Endodermal cell (in vitro differentiated cells): ENCODE results near the gene CLMP. TPM values are rescaled to one million over a fixed set of nuclear protein-coding genes. Genes with fewer than 3 reads are reported as not detected.

ENCODE experiments used
- DNase-seq: peaks from one replicate; pipeline ENCODE4 v3.0.0-alpha.2; 2017
- H3K27ac ChIP-seq: 2 replicates; pipeline ENCODE4 v1.5.1; 2013; ENCODE audit warnings: mild to moderate bottlenecking, low read depth, low read length, moderate library complexity
- H3K27me3 ChIP-seq: 2 replicates; pipeline ENCODE4 v1.6.1; 2013; ENCODE audit warnings: mild to moderate bottlenecking, low read length, moderate library complexity; ENCODE audit not compliant: insufficient read depth, control insufficient read depth, poor library complexity, severe bottlenecking
- H3K36me3 ChIP-seq: 2 replicates; pipeline ENCODE4 v1.7.0; 2013; ENCODE audit warnings: mild to moderate bottlenecking, low read length, moderate library complexity; ENCODE audit not compliant: control insufficient read depth, insufficient read depth
- H3K4me1 ChIP-seq: one replicate; pipeline ENCODE4 v1.7.0; 2013; ENCODE audit warnings: low read length; ENCODE audit not compliant: control insufficient read depth, insufficient read depth
- H3K4me3 ChIP-seq: 2 replicates; pipeline ENCODE4 v1.5.1; 2013; ENCODE audit warnings: mild to moderate bottlenecking, low read length, moderate library complexity
- H3K9ac ChIP-seq: 2 replicates; pipeline ENCODE4 v1.6.1; 2013; ENCODE audit warnings: mild to moderate bottlenecking, low read length, moderate library complexity; ENCODE audit not compliant: poor library complexity, severe bottlenecking; ENCODE audit errors: extremely low read depth
- H3K9me3 ChIP-seq: 2 replicates; pipeline ENCODE4 v1.6.1; 2013; ENCODE audit warnings: mild to moderate bottlenecking, low read length, moderate library complexity; ENCODE audit not compliant: control insufficient read depth
- H3K27ac Mint-ChIP-seq: 2 replicates; pipeline ENCODE4 v1.8.0; 2020; ENCODE audit warnings: mixed read lengths
- H3K27me3 Mint-ChIP-seq: 2 replicates; pipeline ENCODE4 v1.8.0; 2021; ENCODE audit warnings: mild to moderate bottlenecking, mixed read lengths; ENCODE audit not compliant: insufficient read depth
- H3K36me3 Mint-ChIP-seq: 2 replicates; pipeline ENCODE4 v1.8.0; 2020; ENCODE audit warnings: low read depth, mixed read lengths
- H3K4me1 Mint-ChIP-seq: 2 replicates; pipeline ENCODE4 v1.8.0; 2020; ENCODE audit warnings: mixed read lengths
- H3K4me3 Mint-ChIP-seq: 2 replicates; pipeline ENCODE4 v1.8.0; 2020; ENCODE audit warnings: mild to moderate bottlenecking, moderate library complexity, mixed read lengths
- H3K9me3 Mint-ChIP-seq: 2 replicates; pipeline ENCODE4 v1.8.0; 2020; ENCODE audit warnings: mild to moderate bottlenecking, mixed read lengths
- CTCF ChIP-seq: fragments of 200-600 bp; sonication (generic); conservative IDR thresholded peaks from 2 replicates; pipeline ENCODE4 v1.5.0; 2021; ENCODE audit warnings: antibody characterized with exemption, mild to moderate bottlenecking
- WGBS, 2 experiments: methylation state at CpG; one replicate each; pipeline versions ENCODE4 v1.1.5 to v1.1.7; 2013; ENCODE audit warnings: missing lambda C conversion rate in 2 of 2, mixed read lengths in 1 of 2; ENCODE audit not compliant: insufficient coverage in 1 of 2, insufficient read length in 1 of 2; 5-methylcytosine and 5-hydroxymethylcytosine counted together
- total RNA-seq, 2 donors: library from RNA; stranded (reverse); fragmentation: NEBNext Ultra II Directional in 1 of 2; extraction: Animal tissue kit (Norgen Biotek cat#: 25700) in 1 of 2; gene quantifications; 2 replicates in 1 of 2; 3 replicates in 1 of 2; pipeline ENCODE4 v1.2.1, GENCODE V29; 2021

CLMP gene
- total RNA-seq, 2 donors from 2014 or later = 86.5 to 94.4 TPM

DNA sequence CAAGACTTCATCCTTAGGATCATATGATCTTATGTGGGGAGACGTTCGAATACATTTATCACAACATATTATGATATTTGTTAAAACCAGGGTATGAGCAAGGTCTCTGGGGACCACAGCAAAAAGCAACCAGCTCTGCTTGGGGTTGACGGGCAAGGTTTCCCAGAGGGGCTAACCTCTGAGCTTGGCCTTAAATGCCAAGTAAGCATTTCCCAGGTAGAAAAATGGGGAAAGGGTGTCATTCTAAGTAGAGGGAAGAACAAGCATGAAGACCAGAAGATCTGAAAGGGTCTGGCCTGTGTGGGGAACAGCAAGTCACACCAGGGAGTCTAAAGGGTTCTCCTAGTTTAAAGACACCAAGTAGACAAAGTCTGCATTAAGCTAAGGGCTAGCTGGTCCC lies 24.1 kb downstream of the CLMP start:
- WGBS, 2 experiments = 86 to 98% methylated on average over 1 to 3 of the region's 3 CpGs
- Mint-ChIP-seq H3K27me3 (no peaks in the 10 kb centered on the region), H3K4me1 (peaks cover 50% of the 10 kb centered on the region), H3K36me3 (peaks cover 52% of the 10 kb centered on the region), H3K9me3 (no peaks in the 10 kb centered on the region), H3K27ac (peak overlapping the region; percentile 86), H3K4me3 (no peak overlapping the region)
- no peak for DNase-seq
- Histone ChIP-seq H3K27ac (peak overlapping the region; percentile 19), H3K4me1 (peaks cover 39% of the 10 kb centered on the region), H3K36me3 (peaks cover 72% of the 10 kb centered on the region), H3K4me3 (no peak overlapping the region), H3K27me3 (no peaks in the 10 kb centered on the region), H3K9ac (peak overlapping the region; percentile 35), H3K9me3 (peaks cover 5% of the 10 kb centered on the region)
- TF ChIP-seq CTCF = no peak

GRCh38 chr11:123169821-123170220 lies 25.2 kb downstream of the CLMP start:
- no peaks in the 10 kb centered on the region for H3K27me3 Mint-ChIP-seq
- Histone ChIP-seq H3K4me1 (peaks cover 39% of the 10 kb centered on the region), H3K4me3 (no peak overlapping the region), H3K9me3 (peaks cover 5% of the 10 kb centered on the region), H3K27ac (peak overlapping the region; percentile 69), H3K9ac (peak overlapping the region; percentile 49), H3K27me3 (no peaks in the 10 kb centered on the region), H3K36me3 (peaks cover 76% of the 10 kb centered on the region)
- H3K4me1 Mint-ChIP-seq = peaks cover 47% of the 10 kb centered on the region
- no peak overlapping the region for H3K4me3 Mint-ChIP-seq
- DNase-seq = no peak
- WGBS, 2 experiments = 38 to 86% methylated on average over 3 of the region's 3 CpGs
- H3K36me3 Mint-ChIP-seq = peaks cover 52% of the 10 kb centered on the region
- no peak for TF ChIP-seq CTCF
- peak overlapping the region; percentile 86 for H3K27ac Mint-ChIP-seq
- H3K9me3 Mint-ChIP-seq = no peaks in the 10 kb centered on the region

DNA sequence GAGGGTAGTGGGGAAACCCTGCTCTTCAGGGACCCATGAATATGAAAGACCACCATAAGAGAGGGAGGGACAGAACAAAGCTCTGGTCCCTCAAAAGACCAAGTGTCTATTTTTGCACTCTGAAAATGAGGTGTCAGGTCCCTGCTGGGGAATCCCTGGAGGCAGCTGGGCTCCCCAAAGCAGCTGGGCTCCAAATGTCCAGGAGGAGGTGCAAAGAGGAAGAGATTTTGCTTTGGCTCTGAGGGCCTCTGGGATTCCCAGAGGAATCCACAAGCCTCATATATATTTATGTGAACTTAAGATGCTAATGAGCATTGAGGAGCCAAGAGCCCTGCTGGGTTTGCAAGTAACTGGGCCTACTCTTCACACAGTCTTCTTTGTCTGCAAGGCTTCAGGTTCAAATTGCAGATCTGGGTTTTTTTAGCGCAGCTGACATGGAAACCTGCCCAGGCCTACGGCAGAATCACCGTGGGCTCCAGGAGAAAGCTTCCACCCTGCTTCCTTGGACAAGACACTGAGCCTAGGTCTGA lies 26.0 kb downstream of the CLMP start:
- H3K4me3 Mint-ChIP-seq = no peak overlapping the region
- H3K27me3 Mint-ChIP-seq = no peaks in the 10 kb centered on the region
- Histone ChIP-seq H3K36me3 (peaks cover 80% of the 10 kb centered on the region), H3K9ac (peak overlapping the region; percentile 49), H3K27ac (peak overlapping the region; percentile 64), H3K4me1 (peaks cover 39% of the 10 kb centered on the region), H3K27me3 (no peaks in the 10 kb centered on the region), H3K9me3 (peaks cover 5% of the 10 kb centered on the region), H3K4me3 (peak overlapping the region; percentile 42)
- H3K9me3 Mint-ChIP-seq = no peaks in the 10 kb centered on the region
- H3K4me1 Mint-ChIP-seq = peaks cover 44% of the 10 kb centered on the region
- DNase-seq = peak; percentile 73
- no peak for TF ChIP-seq CTCF
- WGBS, 2 experiments = 70 to 79% methylated on average over 3 of the region's 3 CpGs
- peak overlapping the region; percentile 86 for H3K27ac Mint-ChIP-seq
- H3K36me3 Mint-ChIP-seq = peaks cover 44% of the 10 kb centered on the region
